Suprapubic skin (tissue), 3 donors: ENCODE results near the gene SMURF2.

Experiments used
- CTCF ChIP-seq, 2 donors: fragments of 200-600 bp in 1 of 2; fragments of 450-650 bp in 1 of 2; sonication (generic) in 1 of 2; IDR thresholded peaks; one replicate each; pipeline ENCODE4 v1.5.1; 2016 to 2019; ENCODE audit warnings: antibody characterized with exemption in 2 of 2, mild to moderate bottlenecking in 1 of 2, moderate library complexity in 1 of 2
- EP300 ChIP-seq: sonication (generic); formaldehyde crosslinking; IDR thresholded peaks from one replicate; pipeline ENCODE4 v1.6.1; 2017; ENCODE audit warnings: antibody characterized with exemption
- POLR2A ChIP-seq, 2 donors: fragments of 450-650 bp; IDR thresholded peaks; one replicate each; pipeline ENCODE4 v1.6.1; 2017; ENCODE audit warnings: antibody characterized with exemption in 2 of 2, mild to moderate bottlenecking in 2 of 2, moderate library complexity in 2 of 2

GRCh38 chr17:64692187-64692586, 30.1 kb upstream of the SMURF2 start:
- TF ChIP-seq POLR2A (IDR thresholded peaks at IDR 0.05) (no peak), EP300 (no peak), CTCF (IDR thresholded peaks at IDR 0.05) (no peak)
